HUES6 (cell line): ENCODE measurements around the gene ADCY1.
"Not testable (repeated sequence)": the region's sequence is repeated elsewhere in the genome, so short reads cannot be mapped to it uniquely, and the experiment has no call there.

Experiments used
- H3K27ac ChIP-seq: 2 replicates; pipeline ENCODE4 v1.7.0; 2013; ENCODE audit warnings: low read depth, mild to moderate bottlenecking, low read length, inconsistent platforms
- H3K27me3 ChIP-seq: 2 replicates; pipeline ENCODE4 v1.6.1; 2013; ENCODE audit warnings: low read length; ENCODE audit not compliant: control insufficient read depth, insufficient read depth
- H3K36me3 ChIP-seq: 2 replicates; pipeline ENCODE4 v1.6.1; 2013; ENCODE audit warnings: low read length; ENCODE audit not compliant: control insufficient read depth, insufficient read depth
- H3K4me1 ChIP-seq: 2 replicates; pipeline ENCODE4 v1.6.1; 2013; ENCODE audit warnings: low read length; ENCODE audit not compliant: control insufficient read depth, insufficient read depth
- H3K4me3 ChIP-seq: 2 replicates; pipeline ENCODE4 v1.5.1; 2013; ENCODE audit warnings: low read depth, low read length
- H3K9ac ChIP-seq: one replicate; pipeline ENCODE4 v1.6.1; 2013; ENCODE audit warnings: mild to moderate bottlenecking, low read length
- H3K9me3 ChIP-seq: 2 replicates; pipeline ENCODE4 v1.6.1; 2013; ENCODE audit warnings: low read depth, low read length; ENCODE audit not compliant: control insufficient read depth, insufficient read depth

ADCY1 gene

GRCh38 chr7:45720989-45721388 is 146.8 kb downstream of the ADCY1 start:
- no peaks in the 10 kb centered on the region for H3K4me1 ChIP-seq
- peaks cover 20% of the 10 kb centered on the region for H3K36me3 ChIP-seq

DNA sequence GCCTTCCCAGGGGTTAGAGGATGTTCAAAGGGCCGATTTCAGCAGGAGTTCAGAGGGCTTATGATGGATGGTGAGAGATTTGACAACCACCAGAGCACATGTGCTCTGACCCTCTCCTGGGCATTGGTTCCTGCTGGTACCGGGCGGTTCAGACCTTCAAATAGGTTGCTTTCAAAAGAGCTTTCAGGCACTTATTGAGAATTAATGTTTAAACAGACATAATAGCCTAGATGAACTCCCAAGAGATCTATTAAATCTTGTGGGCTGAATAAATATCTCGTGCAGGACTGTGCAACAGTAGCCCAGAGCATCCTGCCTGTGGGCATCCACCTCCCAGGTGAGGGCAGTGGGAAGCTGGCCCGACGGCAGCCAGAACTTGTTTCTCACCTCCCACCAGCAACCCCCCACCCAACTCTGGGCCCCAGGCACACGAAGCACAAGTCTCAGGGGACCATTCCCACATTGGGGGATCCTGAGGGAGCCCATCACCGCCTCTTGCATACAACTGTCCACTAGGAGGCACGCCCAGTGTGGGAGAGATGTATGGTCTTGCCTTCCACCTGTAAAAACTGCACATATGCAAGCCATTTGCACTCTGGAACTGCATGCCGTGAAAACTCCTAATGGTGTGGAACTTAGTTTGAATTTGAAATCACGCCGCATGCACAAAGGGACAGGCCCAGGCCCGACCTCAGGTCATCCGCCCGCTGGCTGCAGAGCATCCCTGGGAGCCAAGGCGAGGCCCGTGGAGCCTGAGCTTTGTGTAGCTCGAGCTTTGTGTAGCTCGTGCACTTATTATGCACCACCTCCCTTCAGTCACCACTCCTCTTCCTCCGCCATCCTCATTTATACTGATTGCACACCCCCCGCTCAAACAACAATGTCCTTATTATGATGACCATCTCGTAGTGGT is 147.8 kb downstream of the ADCY1 start:
- peaks cover 3% of the 10 kb centered on the region for H3K9me3 ChIP-seq
- no peak overlapping the region for H3K4me3 ChIP-seq
- H3K27me3 ChIP-seq = no peaks in the 10 kb centered on the region
- peaks cover 29% of the 10 kb centered on the region for H3K36me3 ChIP-seq
- H3K4me1 ChIP-seq = no peaks in the 10 kb centered on the region
- no peak overlapping the region for H3K9ac ChIP-seq
- no peak overlapping the region for H3K27ac ChIP-seq

More at GRCh38 chr7:45720989-45721388, 146.8 kb downstream of the ADCY1 start:
- Histone ChIP-seq H3K9ac (no peak overlapping the region), H3K9me3 (no peaks in the 10 kb centered on the region), H3K4me3 (no peak overlapping the region), H3K27me3 (no peaks in the 10 kb centered on the region), H3K27ac (no peak overlapping the region)

GRCh38 chr7:45725231-45725630 is 151.1 kb downstream of the ADCY1 start:
- H3K9me3 ChIP-seq, H3K27ac ChIP-seq, H3K4me1 ChIP-seq, H3K4me3 ChIP-seq, H3K27me3 ChIP-seq, H3K9ac ChIP-seq: not testable (repeated sequence)
- peaks cover 43% of the 10 kb centered on the region for H3K36me3 ChIP-seq

GRCh38 chr7:45726883-45727282 is 152.7 kb downstream of the ADCY1 start:
- Histone ChIP-seq H3K9me3 (peaks cover 6% of the 10 kb centered on the region), H3K27me3 (no peaks in the 10 kb centered on the region), H3K27ac (no peak overlapping the region), H3K4me3 (no peak overlapping the region), H3K9ac (no peak overlapping the region), H3K4me1 (no peaks in the 10 kb centered on the region), H3K36me3 (peaks cover 43% of the 10 kb centered on the region)

DNA sequence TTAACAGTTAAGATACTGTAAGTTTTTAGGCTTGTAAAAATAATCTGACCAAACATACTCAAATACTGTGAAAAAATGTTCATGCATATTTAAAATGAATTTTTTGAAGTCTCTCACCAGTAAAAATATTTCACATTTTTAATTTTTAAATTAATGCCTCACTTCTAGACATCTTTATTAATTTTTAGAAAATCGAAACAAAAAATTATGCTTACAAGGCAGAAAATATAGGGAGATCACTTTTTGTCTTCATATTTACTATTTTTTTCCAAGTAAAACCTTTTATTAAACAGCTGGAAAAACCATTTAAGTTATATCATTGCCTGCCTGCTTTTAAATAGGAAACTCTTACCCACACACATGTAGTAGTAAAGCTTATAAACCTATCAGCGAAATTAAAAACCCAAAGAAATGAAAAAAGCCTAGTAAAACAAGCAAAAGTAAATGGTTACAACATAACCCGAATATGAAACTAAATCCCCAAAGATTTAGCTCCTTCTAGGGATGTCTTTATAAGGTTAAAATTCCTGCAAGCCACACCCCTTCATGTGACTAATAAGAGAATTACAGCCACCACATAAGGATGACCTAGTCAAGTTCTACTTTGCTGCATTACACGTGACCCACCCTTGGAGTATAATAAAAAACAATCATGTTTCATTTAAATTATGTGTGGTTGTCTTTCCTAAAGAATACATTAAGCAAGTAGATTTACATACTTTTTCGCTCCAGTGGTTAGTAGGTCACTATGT is 157.7 kb downstream of the ADCY1 start:
- not testable (repeated sequence) for H3K9ac ChIP-seq, H3K27ac ChIP-seq, H3K9me3 ChIP-seq, H3K4me3 ChIP-seq, H3K4me1 ChIP-seq, H3K27me3 ChIP-seq
- H3K36me3 ChIP-seq = peaks cover 18% of the 10 kb centered on the region

- H3K4me3 ChIP-seq, H3K9ac ChIP-seq, H3K27me3 ChIP-seq, H3K27ac ChIP-seq, H3K9me3 ChIP-seq, H3K4me1 ChIP-seq: not testable (repeated sequence)
- H3K36me3 ChIP-seq = peaks cover 11% of the 10 kb centered on the region
These were observed 164.8 kb downstream of the ADCY1 start for GRCh38 chr7:45738920-45739319.

DNA sequence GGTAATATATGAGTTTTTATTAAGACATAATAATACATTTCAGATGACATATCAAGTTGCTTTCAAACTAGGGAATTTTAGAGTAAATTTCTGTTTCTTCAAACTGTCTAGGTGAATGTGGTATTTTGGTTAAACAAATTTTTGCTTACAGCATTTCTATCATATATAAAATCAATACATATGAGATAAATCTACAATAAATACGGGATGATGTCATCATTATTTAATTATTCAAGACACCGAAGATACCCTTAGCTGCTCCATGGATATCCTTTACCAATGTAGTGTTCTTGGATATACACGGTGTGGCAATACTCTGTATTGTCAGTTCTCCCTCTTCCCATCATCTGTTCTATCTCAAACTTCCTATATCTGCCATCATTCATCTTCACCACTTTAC is 166.4 kb downstream of the ADCY1 start:
- H3K4me3 ChIP-seq, H3K27ac ChIP-seq, H3K9me3 ChIP-seq, H3K27me3 ChIP-seq, H3K4me1 ChIP-seq, H3K9ac ChIP-seq: not testable (repeated sequence)
- peaks cover 20% of the 10 kb centered on the region for H3K36me3 ChIP-seq

DNA sequence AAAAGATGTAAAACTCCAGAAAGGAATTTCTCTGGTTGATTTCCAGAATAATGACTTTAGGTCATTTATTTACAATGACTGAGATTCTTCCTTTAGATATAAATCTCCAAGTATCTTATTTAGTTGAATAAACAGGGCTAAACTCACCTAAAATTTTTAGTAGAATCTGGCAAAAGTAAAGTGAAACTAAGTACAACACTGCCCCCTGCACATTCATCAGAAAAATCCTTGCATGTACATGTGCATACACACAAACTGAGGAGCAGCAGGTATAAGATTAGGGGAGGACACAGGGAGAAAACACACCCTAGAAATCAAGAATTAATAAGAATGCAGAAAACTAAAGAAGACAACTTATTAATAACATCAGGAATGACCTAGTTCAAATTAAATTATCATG is 174.8 kb downstream of the ADCY1 start:
- not testable (repeated sequence) for H3K27me3 ChIP-seq, H3K9me3 ChIP-seq, H3K4me3 ChIP-seq, H3K27ac ChIP-seq, H3K4me1 ChIP-seq, H3K9ac ChIP-seq
- H3K36me3 ChIP-seq = peaks cover 21% of the 10 kb centered on the region

DNA sequence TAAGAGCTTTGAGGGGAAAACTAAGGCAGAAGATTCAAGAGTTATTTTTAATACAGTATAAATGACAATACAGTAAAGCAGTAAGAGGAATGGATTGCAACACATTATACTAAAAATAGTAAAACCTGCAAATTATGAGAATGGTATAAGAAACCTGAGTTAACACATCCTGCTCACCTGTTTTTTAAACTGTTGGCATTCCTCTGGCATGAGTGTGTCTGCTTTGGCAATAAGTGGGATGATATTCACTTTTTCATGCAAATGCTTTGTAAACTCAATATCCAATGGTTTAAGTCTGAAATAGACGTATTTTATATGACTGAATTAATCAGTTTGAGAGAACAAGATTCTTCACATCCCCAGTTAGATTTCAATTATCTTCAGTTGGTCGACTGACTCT is 177.2 kb downstream of the ADCY1 start:
- peaks cover 13% of the 10 kb centered on the region; the same call in 1 of the 2 replicates for H3K36me3 ChIP-seq
- H3K9me3 ChIP-seq, H3K9ac ChIP-seq, H3K27me3 ChIP-seq, H3K4me3 ChIP-seq, H3K4me1 ChIP-seq, H3K27ac ChIP-seq: not testable (repeated sequence)

- H3K9me3 ChIP-seq, H3K4me1 ChIP-seq, H3K9ac ChIP-seq, H3K4me3 ChIP-seq, H3K27ac ChIP-seq, H3K27me3 ChIP-seq: not testable (repeated sequence)
- peaks cover 12% of the 10 kb centered on the region; the same call in 1 of the 2 replicates for H3K36me3 ChIP-seq
These were observed 182.2 kb downstream of the ADCY1 start for GRCh38 chr7:45756333-45756732.

GRCh38 chr7:45756757-45757156 is 182.6 kb downstream of the ADCY1 start:
- H3K27ac ChIP-seq, H3K4me1 ChIP-seq, H3K9me3 ChIP-seq, H3K4me3 ChIP-seq, H3K9ac ChIP-seq, H3K36me3 ChIP-seq, H3K27me3 ChIP-seq: not testable (repeated sequence)
